ENCODE results near the gene GANC.

DNA sequence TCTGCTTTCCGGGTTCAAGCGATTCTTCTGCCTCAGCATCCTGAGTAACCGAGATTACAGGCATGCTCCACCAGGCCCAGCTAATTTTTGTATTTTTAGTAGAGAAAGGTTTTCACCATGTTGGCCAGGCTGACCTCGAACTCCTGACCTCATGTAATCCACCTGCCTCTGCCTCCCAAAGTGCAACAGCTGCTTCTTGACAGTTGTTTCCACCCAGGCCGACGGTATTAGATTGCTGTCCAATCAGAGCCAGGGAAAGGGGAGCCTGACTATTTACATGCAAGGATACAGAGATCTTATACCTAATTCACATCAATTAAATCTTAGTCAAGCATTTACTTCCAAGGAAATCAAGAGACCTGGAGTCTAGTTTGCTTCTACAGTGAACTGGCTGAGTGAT, 82.3 kb downstream of the GANC start:
- TF ChIP-seq, protein P1, sequence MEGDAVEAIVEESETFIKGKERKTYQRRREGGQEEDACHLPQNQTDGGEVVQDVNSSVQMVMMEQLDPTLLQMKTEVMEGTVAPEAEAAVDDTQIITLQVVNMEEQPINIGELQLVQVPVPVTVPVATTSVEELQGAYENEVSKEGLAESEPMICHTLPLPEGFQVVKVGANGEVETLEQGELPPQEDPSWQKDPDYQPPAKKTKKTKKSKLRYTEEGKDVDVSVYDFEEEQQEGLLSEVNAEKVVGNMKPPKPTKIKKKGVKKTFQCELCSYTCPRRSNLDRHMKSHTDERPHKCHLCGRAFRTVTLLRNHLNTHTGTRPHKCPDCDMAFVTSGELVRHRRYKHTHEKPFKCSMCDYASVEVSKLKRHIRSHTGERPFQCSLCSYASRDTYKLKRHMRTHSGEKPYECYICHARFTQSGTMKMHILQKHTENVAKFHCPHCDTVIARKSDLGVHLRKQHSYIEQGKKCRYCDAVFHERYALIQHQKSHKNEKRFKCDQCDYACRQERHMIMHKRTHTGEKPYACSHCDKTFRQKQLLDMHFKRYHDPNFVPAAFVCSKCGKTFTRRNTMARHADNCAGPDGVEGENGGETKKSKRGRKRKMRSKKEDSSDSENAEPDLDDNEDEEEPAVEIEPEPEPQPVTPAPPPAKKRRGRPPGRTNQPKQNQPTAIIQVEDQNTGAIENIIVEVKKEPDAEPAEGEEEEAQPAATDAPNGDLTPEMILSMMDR (IDR thresholded peaks at IDR 0.05): no peak
- no peak for TF ChIP-seq EP300 (IDR thresholded peaks at IDR 0.05)

All from upper lobe of left lung (tissue), 4 donors.